ENCODE data around the gene KDSR.

The KDSR gene

DNA sequence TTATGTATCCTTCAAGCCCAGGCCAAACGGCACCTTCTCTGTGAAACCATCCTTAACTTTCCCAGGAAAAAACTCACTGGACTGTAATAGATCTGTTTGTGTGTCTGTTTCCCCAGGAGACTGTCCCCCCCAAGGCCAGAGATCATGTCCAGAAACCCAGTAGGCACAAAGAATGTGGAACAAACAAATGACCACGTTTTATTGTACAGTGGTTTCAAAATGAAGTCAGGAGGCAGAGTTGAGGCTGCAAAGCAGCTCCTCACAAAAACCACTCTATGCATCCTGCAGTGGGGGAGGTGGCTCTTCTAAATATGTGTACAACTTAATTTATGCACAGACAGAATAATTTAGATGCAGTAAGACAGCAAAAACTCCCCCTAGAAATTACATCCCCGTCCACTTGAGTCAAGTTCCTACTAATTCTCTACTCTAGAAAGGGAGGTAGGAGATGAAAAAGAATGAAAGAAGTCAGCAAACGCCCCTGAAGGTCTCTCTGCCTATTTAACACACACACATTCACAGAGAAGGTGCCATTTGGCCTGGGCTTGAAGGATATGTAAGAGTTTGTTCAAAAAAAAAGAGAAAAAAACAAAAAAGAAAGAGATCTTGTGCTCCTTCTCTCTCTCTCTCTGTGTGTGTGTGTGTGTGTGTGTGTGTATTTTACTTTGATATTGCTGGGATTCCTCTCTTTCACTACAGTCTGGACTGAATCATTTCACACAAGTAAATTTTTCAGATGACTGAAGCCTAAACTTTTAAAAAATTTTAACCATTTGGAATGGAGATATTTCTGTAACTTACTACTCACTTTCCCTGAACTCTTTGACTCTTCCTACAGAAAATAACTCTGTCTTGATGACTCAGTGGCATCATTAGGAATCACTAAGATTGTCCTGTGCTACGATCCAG lies 66.9 kb downstream of the KDSR start:
- no peak for DNase-seq (ENCODE audit: low read depth)
- TF ChIP-seq, protein P1, sequence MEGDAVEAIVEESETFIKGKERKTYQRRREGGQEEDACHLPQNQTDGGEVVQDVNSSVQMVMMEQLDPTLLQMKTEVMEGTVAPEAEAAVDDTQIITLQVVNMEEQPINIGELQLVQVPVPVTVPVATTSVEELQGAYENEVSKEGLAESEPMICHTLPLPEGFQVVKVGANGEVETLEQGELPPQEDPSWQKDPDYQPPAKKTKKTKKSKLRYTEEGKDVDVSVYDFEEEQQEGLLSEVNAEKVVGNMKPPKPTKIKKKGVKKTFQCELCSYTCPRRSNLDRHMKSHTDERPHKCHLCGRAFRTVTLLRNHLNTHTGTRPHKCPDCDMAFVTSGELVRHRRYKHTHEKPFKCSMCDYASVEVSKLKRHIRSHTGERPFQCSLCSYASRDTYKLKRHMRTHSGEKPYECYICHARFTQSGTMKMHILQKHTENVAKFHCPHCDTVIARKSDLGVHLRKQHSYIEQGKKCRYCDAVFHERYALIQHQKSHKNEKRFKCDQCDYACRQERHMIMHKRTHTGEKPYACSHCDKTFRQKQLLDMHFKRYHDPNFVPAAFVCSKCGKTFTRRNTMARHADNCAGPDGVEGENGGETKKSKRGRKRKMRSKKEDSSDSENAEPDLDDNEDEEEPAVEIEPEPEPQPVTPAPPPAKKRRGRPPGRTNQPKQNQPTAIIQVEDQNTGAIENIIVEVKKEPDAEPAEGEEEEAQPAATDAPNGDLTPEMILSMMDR (IDR thresholded peaks at IDR 0.05; ENCODE audit: low read length, missing control alignments): no peak
- no peak overlapping the region for H3K4me3 ChIP-seq (replicated peaks; ENCODE audit: low read depth, low read length)

DNA sequence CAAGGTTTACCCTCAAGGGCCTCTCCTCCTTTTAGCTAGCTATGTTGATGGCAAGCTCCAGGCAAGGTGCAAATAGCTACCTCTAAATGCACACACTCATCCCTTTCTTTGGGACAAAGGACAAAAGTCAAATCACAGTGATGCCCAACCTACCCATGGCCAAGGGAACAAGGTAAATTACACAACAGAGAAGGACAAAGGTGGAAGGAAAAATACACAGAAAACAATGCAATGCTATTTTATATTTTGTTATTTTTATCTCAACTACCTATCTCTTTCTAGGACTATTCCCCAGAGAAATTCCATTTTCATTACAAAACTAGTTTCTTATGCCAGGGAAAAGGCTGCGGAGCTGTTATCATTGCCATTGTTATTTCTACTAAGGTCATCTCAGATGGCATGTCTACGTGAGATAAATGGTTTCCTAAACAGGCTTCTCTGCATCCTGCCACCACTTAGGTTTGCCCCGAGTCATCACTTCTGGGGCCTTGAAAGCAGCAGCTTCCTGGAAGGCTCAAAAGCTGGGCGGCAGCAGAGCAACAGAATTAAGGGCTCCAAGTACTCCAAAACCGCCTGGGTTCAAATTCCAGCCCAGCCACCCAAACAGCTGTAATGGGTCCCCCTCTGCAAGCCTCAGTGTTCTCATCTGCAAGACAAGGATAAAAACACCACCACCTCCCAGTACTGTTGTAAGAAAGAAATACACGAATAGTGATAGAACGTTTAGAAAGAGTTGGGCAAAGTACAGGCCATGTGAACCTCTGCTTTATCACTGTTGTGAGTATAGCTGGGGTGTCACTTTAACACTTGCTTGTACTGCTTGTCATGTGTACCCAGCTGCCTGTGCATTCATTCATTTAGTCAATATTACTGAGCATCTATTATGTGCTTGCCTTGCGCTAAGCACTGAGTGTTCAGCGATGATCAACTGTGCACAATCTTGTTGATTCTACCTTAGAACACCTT lies 68.3 kb downstream of the KDSR start:
- DNase-seq (ENCODE audit: low read depth): no peak
- TF ChIP-seq, protein P1 (IDR thresholded peaks at IDR 0.05; ENCODE audit: low read length, missing control alignments): no peak
- H3K4me3 ChIP-seq (replicated peaks; ENCODE audit: low read depth, low read length): no peak overlapping the region

DNA sequence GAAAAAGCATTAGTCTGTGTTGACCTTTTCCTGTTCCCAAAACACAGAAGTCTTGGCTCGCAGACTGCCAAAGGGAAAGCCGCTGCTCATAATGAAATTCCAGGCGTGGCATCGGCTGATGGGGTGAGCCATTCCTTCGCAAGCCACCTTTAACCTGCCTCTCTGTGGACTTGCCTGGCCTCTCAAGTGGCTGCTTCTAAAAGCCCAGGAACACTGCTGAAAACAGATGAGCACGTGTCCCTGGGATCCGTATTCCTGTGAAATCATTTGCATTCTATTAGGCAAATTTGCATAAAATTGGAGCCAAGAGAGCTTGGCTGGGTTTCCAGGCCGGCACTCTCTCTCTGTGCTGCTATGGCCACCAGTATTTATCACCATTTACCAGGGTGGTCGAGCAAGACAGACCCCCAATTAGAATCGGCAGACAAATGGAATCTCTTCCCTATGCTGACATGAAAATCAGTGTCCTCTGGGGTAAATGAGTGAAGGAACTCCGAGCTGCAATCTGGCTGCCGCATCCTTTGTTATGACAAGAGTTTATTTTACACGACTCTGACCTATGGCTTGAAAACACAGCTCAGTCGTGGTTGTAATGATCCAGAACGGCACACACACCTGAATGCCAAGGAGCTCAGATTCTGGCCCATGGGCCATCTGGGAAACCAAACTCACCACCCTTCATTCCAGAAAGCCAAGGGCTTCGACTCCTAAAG lies 69.2 kb downstream of the KDSR start:
- no peak for DNase-seq (ENCODE audit: low read depth)
- TF ChIP-seq, protein P1 (IDR thresholded peaks at IDR 0.05; ENCODE audit: low read length, missing control alignments): no peak
- no peak overlapping the region for H3K4me3 ChIP-seq (replicated peaks; ENCODE audit: low read depth, low read length)

GRCh38 chr18:63293935-63294334 lies 73.1 kb downstream of the KDSR start:
- no peak overlapping the region for H3K4me3 ChIP-seq (replicated peaks; ENCODE audit: low read depth, low read length)
- no peak for DNase-seq (ENCODE audit: low read depth)
- TF ChIP-seq, protein P1 (IDR thresholded peaks at IDR 0.05; ENCODE audit: low read length, missing control alignments): no peak

DNA sequence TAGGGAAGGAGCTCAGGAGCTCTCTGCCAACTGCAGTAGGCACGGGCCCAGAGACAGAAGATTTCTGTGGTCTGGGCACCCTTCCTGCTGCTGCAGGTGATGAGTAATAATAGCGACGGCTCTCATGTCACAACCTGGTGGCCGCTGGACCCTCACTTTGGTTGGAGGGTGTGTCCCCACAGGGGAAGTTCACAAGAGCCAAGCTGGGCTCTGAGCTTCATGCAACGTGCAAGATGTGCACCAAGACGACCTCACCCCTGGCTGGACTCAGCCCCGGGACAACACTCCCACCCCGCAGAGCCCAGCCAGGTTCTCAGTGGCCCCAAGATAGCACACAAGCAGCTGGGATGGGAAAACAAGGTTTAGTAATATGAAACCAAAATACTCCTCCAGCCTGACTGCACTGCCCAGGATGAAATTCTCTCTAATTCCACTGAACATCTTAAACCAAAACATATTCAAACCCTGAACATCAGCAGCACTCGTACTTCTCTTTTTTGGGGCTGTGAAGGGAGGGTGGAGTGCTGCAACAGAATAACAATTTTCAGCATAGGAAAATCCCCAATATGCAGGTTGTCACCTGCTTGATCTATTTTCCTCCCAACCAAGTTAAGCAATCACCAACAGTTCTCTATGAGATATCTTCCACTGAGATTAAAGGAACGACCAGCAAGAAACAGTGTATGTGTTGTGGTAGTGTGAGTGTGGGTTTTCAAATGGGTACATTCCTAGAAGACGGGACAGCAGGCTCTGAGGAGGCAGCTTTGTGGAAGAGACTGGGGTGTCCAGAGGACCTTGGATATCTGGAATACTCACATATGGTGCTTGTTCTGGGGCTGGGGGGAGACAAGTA lies 73.9 kb downstream of the KDSR start:
- TF ChIP-seq, protein P1 (IDR thresholded peaks at IDR 0.05; ENCODE audit: low read length, missing control alignments): no peak
- no peak overlapping the region for H3K4me3 ChIP-seq (replicated peaks; ENCODE audit: low read depth, low read length)
- DNase-seq (ENCODE audit: low read depth): no peak

- no peak overlapping the region for H3K4me3 ChIP-seq (replicated peaks; ENCODE audit: low read depth, low read length)
- no peak for DNase-seq (ENCODE audit: low read depth)
- TF ChIP-seq, protein P1 (IDR thresholded peaks at IDR 0.05; ENCODE audit: low read length, missing control alignments): no peak
These were observed 75.7 kb downstream of the KDSR start for GRCh38 chr18:63291278-63291677.
